ENCODE measurements around the gene NEU2.

DNA sequence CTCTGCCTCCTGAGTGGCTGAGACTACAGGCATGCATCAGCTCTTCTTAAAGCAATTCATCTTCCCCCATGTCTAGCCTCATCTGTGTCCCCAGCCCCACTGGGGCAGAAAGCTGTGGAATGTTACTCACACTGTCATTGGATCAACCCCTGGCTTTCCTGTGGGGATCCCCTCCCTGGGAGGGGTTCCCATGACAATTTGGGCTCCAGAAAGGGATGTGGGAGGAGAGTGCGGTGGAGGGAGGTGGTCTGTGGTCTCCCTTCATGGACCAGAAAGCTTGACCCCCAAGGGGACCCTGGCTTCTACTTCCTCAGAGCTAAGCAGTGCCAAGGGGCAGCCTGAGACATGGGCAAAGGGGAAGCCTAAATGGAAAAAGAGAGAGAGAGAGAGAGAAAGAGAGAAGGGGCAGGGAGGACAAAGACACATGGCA is 20.8 kb upstream of the NEU2 start:
- TF ChIP-seq, protein P1, sequence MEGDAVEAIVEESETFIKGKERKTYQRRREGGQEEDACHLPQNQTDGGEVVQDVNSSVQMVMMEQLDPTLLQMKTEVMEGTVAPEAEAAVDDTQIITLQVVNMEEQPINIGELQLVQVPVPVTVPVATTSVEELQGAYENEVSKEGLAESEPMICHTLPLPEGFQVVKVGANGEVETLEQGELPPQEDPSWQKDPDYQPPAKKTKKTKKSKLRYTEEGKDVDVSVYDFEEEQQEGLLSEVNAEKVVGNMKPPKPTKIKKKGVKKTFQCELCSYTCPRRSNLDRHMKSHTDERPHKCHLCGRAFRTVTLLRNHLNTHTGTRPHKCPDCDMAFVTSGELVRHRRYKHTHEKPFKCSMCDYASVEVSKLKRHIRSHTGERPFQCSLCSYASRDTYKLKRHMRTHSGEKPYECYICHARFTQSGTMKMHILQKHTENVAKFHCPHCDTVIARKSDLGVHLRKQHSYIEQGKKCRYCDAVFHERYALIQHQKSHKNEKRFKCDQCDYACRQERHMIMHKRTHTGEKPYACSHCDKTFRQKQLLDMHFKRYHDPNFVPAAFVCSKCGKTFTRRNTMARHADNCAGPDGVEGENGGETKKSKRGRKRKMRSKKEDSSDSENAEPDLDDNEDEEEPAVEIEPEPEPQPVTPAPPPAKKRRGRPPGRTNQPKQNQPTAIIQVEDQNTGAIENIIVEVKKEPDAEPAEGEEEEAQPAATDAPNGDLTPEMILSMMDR (IDR thresholded peaks at IDR 0.05; ENCODE audit: low read depth, low read length, poor library complexity, severe bottlenecking): no peak
- no peak for TF ChIP-seq EZH2phosphoT487 (IDR thresholded peaks at IDR 0.05; ENCODE audit: borderline replicate concordance, low read length)
